IPS-18a (cell line): ENCODE measurements around the gene SEC14L1.
"Not testable (repeated sequence)": the region's sequence is repeated elsewhere in the genome, so short reads cannot be mapped to it uniquely, and the experiment has no call there.

Experiments used
- H3K27ac ChIP-seq: one replicate; pipeline ENCODE4 v1.5.1; 2013; ENCODE audit warnings: low read length
- H3K27me3 ChIP-seq: one replicate; pipeline ENCODE4 v1.6.1; 2013; ENCODE audit warnings: mild to moderate bottlenecking, low read length; ENCODE audit not compliant: control insufficient read depth, insufficient read depth
- H3K36me3 ChIP-seq: one replicate; pipeline ENCODE4 v1.6.1; 2013; ENCODE audit warnings: low read depth, low read length; ENCODE audit not compliant: control insufficient read depth
- H3K4me1 ChIP-seq: one replicate; pipeline ENCODE4 v1.6.1; 2013; ENCODE audit warnings: low read depth, low read length; ENCODE audit not compliant: control insufficient read depth
- H3K4me3 ChIP-seq: one replicate; pipeline ENCODE4 v1.5.1; 2013; ENCODE audit warnings: low read length
- H3K9ac ChIP-seq: one replicate; pipeline ENCODE4 v1.6.1; 2013; ENCODE audit warnings: mild to moderate bottlenecking, low read length, moderate library complexity
- H3K9me3 ChIP-seq: one replicate; pipeline ENCODE4 v1.6.1; 2013; ENCODE audit warnings: low read depth, low read length; ENCODE audit not compliant: control insufficient read depth

The SEC14L1 gene

DNA sequence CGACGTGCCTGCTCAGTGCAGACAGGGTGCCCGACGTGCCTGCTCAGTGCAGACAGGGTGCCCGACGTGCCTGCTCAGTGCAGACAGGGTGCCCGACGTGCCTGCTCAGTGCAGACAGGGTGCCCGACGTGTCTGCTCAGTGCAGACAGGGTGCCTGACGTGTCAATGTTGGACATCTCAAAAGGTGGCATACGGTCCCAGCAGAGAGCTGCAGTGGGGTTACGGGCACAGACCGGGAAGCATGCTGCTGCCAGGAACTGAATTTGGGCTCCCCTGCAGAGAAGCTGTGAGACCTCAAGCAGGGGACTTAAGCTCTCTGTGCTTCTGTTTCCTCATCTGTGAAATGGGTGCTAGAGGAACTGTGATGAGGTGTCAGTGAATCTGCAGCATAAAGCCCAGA, 115.2 kb downstream of the SEC14L1 start:
- not testable (repeated sequence) for H3K4me3 ChIP-seq, H3K36me3 ChIP-seq, H3K27me3 ChIP-seq, H3K9ac ChIP-seq, H3K4me1 ChIP-seq, H3K27ac ChIP-seq, H3K9me3 ChIP-seq

DNA sequence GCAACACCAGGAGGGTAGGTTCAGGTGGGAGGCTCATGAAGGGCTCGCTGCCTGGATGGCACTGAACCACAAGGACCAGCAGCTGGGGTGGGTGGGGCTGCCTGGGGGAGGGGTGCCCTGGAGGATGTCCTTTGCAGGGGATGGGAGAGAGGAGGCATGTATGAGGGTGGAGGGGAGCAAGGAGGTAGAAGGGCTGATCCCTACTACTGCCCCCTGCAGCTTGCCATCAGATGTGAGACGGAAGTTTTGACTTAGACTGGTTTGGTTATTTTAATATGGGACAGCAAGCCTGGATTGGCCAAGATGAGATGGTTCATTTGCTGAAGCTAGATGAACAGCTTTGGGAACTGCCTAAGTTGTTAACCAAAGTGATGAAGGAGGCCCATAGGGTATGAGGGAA, 115.9 kb downstream of the SEC14L1 start:
- Histone ChIP-seq H3K27ac (no peak overlapping the region), H3K9ac (no peak overlapping the region)

DNA sequence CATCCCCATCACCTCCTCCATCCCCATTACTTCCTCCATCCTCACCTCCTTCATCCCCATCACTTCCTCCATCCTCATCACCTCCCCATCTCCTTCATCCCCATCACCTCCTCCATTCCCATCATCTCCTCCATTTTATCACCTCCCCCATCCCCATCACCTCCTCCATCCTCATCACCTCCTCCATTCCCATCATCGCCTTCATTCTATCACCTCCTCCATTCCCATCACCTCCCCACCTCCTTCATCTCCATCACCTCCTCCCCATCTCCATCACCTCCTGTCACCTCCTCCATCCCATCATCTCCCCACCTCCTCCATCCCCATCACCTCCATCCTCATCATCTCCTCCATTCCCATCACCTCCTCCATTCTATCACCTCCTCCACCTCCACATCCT, 116.4 kb downstream of the SEC14L1 start:
- H3K36me3 ChIP-seq = no peaks in the 10 kb centered on the region

More for the DNA sequence above, 115.9 kb downstream of the SEC14L1 start:
- Histone ChIP-seq H3K4me1 (peaks cover 3% of the 10 kb centered on the region), H3K27me3 (no peaks in the 10 kb centered on the region), H3K36me3 (no peaks in the 10 kb centered on the region), H3K9me3 (no peaks in the 10 kb centered on the region), H3K4me3 (no peak overlapping the region)

DNA sequence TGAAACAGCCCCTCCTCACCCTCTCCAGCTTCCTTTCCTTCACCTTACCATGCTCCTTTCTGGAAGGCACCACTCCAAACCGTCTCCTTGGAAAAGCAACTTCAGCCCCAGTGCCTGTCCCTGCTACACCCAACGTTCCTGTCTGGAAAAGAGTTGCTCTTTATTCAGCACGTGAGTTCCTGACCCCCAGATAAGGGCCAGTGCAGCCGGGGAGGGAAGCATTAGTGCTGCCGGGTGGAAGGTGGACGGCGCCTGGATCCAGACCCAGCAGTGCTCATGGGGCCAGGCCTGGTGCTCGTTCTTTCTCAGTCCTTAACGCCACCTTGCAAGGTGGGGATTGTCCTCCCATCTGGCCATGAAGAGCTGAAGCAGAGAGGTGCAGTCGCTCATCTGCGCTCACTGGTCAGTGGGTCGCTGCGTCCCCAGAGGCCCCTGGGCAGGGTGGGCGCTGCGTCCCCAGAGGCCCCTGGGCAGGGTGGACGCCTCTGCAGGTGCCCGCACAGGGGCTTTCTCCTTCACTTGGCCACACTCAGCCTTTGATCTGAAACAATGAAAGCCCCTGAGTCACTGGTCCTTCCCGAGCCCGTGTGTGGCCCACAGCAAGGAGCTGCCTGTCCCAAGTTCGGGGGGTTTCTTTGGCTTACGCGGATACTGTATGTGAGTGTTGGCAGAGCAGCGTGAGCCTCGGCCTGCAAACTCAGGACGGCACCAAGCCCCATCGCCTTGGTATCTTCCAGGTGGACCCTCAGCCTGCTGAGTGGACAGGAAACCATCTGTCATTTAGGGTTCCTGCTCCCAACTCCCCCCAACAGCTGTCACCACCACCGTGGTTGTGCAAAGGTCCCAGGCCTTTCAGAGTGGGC, 117.1 kb downstream of the SEC14L1 start:
- Histone ChIP-seq H3K4me3 (no peak overlapping the region), H3K27ac (no peak overlapping the region), H3K9me3 (no peaks in the 10 kb centered on the region)

More for the DNA sequence above, 116.4 kb downstream of the SEC14L1 start:
- H3K4me1 ChIP-seq = peaks cover 3% of the 10 kb centered on the region
- no peak overlapping the region for H3K4me3 ChIP-seq
- no peak overlapping the region for H3K27ac ChIP-seq
- no peak overlapping the region for H3K9ac ChIP-seq
- H3K9me3 ChIP-seq = no peaks in the 10 kb centered on the region
- H3K27me3 ChIP-seq = no peaks in the 10 kb centered on the region

DNA sequence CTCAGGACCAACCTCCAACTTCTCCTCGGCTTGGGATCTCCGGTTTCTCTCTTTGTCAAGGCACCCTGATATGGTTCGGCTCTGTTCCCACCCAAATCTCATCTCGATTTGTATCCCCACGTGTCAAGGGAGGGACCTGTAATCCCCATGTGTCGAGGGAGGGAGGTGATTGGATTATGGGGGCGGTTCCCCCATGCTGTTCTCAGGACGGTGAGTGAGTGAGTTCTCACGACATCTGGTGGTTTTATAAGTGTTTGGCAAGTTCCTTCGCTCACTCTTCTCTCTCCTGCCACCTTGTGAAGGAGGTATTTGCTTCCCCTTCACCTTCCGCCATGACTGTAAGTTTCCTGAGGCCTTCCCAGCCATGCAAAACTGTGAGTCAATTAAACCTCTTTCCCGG, 117.9 kb downstream of the SEC14L1 start:
- no peaks in the 10 kb centered on the region for H3K27me3 ChIP-seq
- no peak overlapping the region for H3K9ac ChIP-seq
- H3K9me3 ChIP-seq = no peaks in the 10 kb centered on the region
- no peak overlapping the region for H3K4me3 ChIP-seq
- no peaks in the 10 kb centered on the region for H3K36me3 ChIP-seq
- H3K27ac ChIP-seq = no peak overlapping the region
- H3K4me1 ChIP-seq = peaks cover 3% of the 10 kb centered on the region

More for the DNA sequence above, 117.1 kb downstream of the SEC14L1 start:
- Histone ChIP-seq H3K4me1 (peaks cover 3% of the 10 kb centered on the region), H3K36me3 (no peaks in the 10 kb centered on the region), H3K9ac (no peak overlapping the region), H3K27me3 (no peaks in the 10 kb centered on the region)

GRCh38 chr17:77264617-77265230, 124.0 kb downstream of the SEC14L1 start:
- Histone ChIP-seq H3K36me3 (no peaks in the 10 kb centered on the region), H3K27me3 (no peaks in the 10 kb centered on the region)

DNA sequence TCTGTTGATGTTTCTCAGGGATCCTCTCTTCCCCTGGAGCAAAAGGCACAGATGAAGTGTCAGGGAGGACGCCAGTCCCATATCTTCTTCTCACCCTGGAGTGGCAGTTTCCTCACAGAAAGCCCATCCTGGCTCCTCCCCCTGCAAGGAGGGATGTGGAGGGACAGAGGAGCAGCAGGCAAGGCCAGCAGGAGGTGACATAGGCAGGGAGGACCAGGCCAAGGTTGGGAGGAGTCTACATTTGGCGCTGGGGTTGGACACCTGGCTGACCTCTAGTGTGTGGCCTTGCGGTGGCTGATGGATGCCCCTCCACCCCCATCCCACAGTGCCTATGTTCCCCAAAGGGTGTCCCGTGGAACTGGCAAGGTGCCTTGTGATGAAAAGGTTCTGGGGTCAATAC, 125.4 kb downstream of the SEC14L1 start:
- H3K27me3 ChIP-seq = no peaks in the 10 kb centered on the region
- H3K36me3 ChIP-seq = no peaks in the 10 kb centered on the region
- H3K4me3 ChIP-seq = no peak overlapping the region
- H3K4me1 ChIP-seq = peaks cover 4% of the 10 kb centered on the region
- no peak overlapping the region for H3K9ac ChIP-seq
- no peak overlapping the region for H3K27ac ChIP-seq
- H3K9me3 ChIP-seq = no peaks in the 10 kb centered on the region

More at GRCh38 chr17:77264617-77265230, 124.0 kb downstream of the SEC14L1 start:
- no peak overlapping the region for H3K9ac ChIP-seq
- H3K9me3 ChIP-seq = no peaks in the 10 kb centered on the region
- H3K4me3 ChIP-seq = no peak overlapping the region
- H3K4me1 ChIP-seq = peaks cover 4% of the 10 kb centered on the region
- no peak overlapping the region for H3K27ac ChIP-seq
